Right atrium auricular region (tissue), 2 donors: ENCODE data around the gene PRAC1. TPM values are rescaled to one million over a fixed set of nuclear protein-coding genes. Genes with fewer than 3 reads are reported as not detected.

Experiments used
- DNase-seq: peaks from one replicate; pipeline ENCODE4 v3.0.0-alpha.2; 2019; ENCODE audit warnings: low spot score
- H3K27ac ChIP-seq, 2 donors: fragments of 200-600 bp; sonication (generic); 1 replicate in 1 of 2; 2 replicates in 1 of 2; pipeline ENCODE4 v1.5.1; 2016 to 2019
- H3K27me3 ChIP-seq, 2 donors: fragments of 200-600 bp; sonication (generic); one replicate each; pipeline versions ENCODE4 v1.5.1 to v1.6.0; 2017 to 2019
- H3K36me3 ChIP-seq: fragments of 200-600 bp; sonication (generic); one replicate; pipeline ENCODE4 v1.5.1; 2016
- H3K4me1 ChIP-seq, 2 donors: fragments of 200-600 bp; sonication (generic); one replicate each; pipeline versions ENCODE4 v1.5.1 to v1.6.0; 2017 to 2019
- H3K4me3 ChIP-seq, 2 donors: fragments of 200-600 bp; sonication (generic); 1 replicate in 1 of 2; 2 replicates in 1 of 2; pipeline ENCODE4 v1.5.1; 2017 to 2019; ENCODE audit warnings: mild to moderate bottlenecking in 1 of 2, moderate library complexity in 1 of 2
- H3K9me3 ChIP-seq, 2 donors: fragments of 200-600 bp; sonication (generic); one replicate each; pipeline ENCODE4 v1.5.1; 2019
- CTCF ChIP-seq, 2 donors: fragments of 200-600 bp; sonication (generic); IDR thresholded peaks; one replicate each; pipeline ENCODE4 v1.5.1; 2019; ENCODE audit warnings: antibody characterized with exemption in 2 of 2
- total RNA-seq, 2 donors: library from RNA; depleted of rRNA; stranded (reverse); fragments of >200 nt; gene quantifications; one replicate each; pipeline ENCODE4 v1.1.0, GENCODE V29; 2016

Gene PRAC1
- total RNA-seq, 2 donors from 2014 or later = not detected

- no peaks in the 10 kb centered on the region for H3K36me3 ChIP-seq
- H3K4me3 ChIP-seq = no peak within 1 kb of the TSS
- H3K27ac ChIP-seq = no peak within 1 kb of the TSS
- peaks cover 77 to 93% of the 10 kb centered on the region in 2 donors for H3K27me3 ChIP-seq
- DNase-seq = no peak
- peaks cover 0 to 38% of the 10 kb centered on the region in 2 donors for H3K4me1 ChIP-seq
- H3K9me3 ChIP-seq = no peaks in the 10 kb centered on the region
- no peak for TF ChIP-seq CTCF (IDR thresholded peaks at IDR 0.05)
Measured at GRCh38 chr17:48722915-48723422, 651 bp upstream of the PRAC1 start, which contains the start of gene PRAC2. Gene PRAC2 (plus strand): TSS chr17:48723185. CDS start chr17:48724411, 1,226 bp downstream.

- Histone ChIP-seq H3K4me3 (no peak overlapping the region), H3K27me3 (peaks cover 81 to 93% of the 10 kb centered on the region in 2 donors)
Measured at GRCh38 chr17:48721009-48721402, 1.3 kb downstream of the PRAC1 start.

GRCh38 chr17:48720266-48721008 lies 1.9 kb downstream of the PRAC1 start:
- no peak for DNase-seq
- H3K9me3 ChIP-seq = no peaks in the 10 kb centered on the region
- no peak for TF ChIP-seq CTCF (IDR thresholded peaks at IDR 0.05)
- H3K27me3 ChIP-seq = peaks cover 77 to 87% of the 10 kb centered on the region in 2 donors
- no peaks in the 10 kb centered on the region for H3K36me3 ChIP-seq
- peaks cover 0 to 37% of the 10 kb centered on the region in 2 donors for H3K4me1 ChIP-seq
- H3K27ac ChIP-seq = no peak overlapping the region
- H3K4me3 ChIP-seq = no peak overlapping the region

More at GRCh38 chr17:48721009-48721402, 1.3 kb downstream of the PRAC1 start:
- DNase-seq = no peak
- TF ChIP-seq CTCF (IDR thresholded peaks at IDR 0.05) = no peak
- Histone ChIP-seq H3K4me1 (peaks cover 0 to 38% of the 10 kb centered on the region in 2 donors), H3K27ac (no peak overlapping the region), H3K9me3 (no peaks in the 10 kb centered on the region), H3K36me3 (no peaks in the 10 kb centered on the region)

GRCh38 chr17:48719642-48720265 lies 2.6 kb downstream of the PRAC1 start:
- Histone ChIP-seq H3K4me1 (peaks cover 0 to 31% of the 10 kb centered on the region in 2 donors), H3K36me3 (no peaks in the 10 kb centered on the region), H3K4me3 (no peak overlapping the region), H3K27me3 (peaks cover 71 to 81% of the 10 kb centered on the region in 2 donors), H3K9me3 (no peaks in the 10 kb centered on the region), H3K27ac (no peak overlapping the region)
- no peak for TF ChIP-seq CTCF (IDR thresholded peaks at IDR 0.05)
- no peak for DNase-seq

GRCh38 chr17:48718761-48719641 lies 3.3 kb downstream of the PRAC1 start:
- Histone ChIP-seq H3K27me3 (peaks cover 63 to 76% of the 10 kb centered on the region in 2 donors), H3K9me3 (no peaks in the 10 kb centered on the region), H3K27ac (no peak overlapping the region), H3K36me3 (no peaks in the 10 kb centered on the region), H3K4me1 (peaks cover 0 to 24% of the 10 kb centered on the region in 2 donors), H3K4me3 (no peak overlapping the region)
- DNase-seq = no peak
- no peak for TF ChIP-seq CTCF (IDR thresholded peaks at IDR 0.05)
